Esophagus muscularis mucosa (tissue), 4 donors: ENCODE data around the gene CTNNA1. TPM values are rescaled to one million over a fixed set of nuclear protein-coding genes. Genes with fewer than 3 reads are reported as not detected.
A peak's percentile ranks its signal among the peaks of the same experiment; 100 is the strongest.
"Not testable (repeated sequence)": the region's sequence is repeated elsewhere in the genome, so short reads cannot be mapped to it uniquely, and the experiment has no call there.

Experiments
- DNase-seq: peaks from one replicate; pipeline ENCODE4 v3.0.0-alpha.2; 2017; ENCODE audit errors: extremely low spot score
- H3K27ac ChIP-seq, 4 donors: fragments of 200-600 bp; sonication (generic); replicated peaks in 1 of 4; 1 replicate in 3 of 4; 2 replicates in 1 of 4; pipeline ENCODE4 v1.5.1; 2016 to 2019; ENCODE audit warnings: mild to moderate bottlenecking in 1 of 4
- H3K27me3 ChIP-seq, 4 donors: fragments of 200-600 bp; sonication (generic); one replicate each; pipeline versions ENCODE4 v1.5.1 to v1.6.0; 2016 to 2019
- H3K36me3 ChIP-seq, 4 donors: fragments of 200-600 bp; sonication (generic); one replicate each; pipeline ENCODE4 v1.5.1; 2016 to 2019
- H3K4me1 ChIP-seq, 4 donors: fragments of 200-600 bp; sonication (generic); one replicate each; pipeline ENCODE4 v1.5.1; 2016 to 2019
- H3K4me3 ChIP-seq, 4 donors: fragments of 200-600 bp; sonication (generic); 1 replicate in 2 of 4; 2 replicates in 2 of 4; pipeline ENCODE4 v1.5.1; 2016 to 2019; ENCODE audit warnings: mild to moderate bottlenecking in 4 of 4, moderate library complexity in 1 of 4
- H3K9me3 ChIP-seq, 4 donors: fragments of 200-600 bp; sonication (generic); 1 replicate in 3 of 4; 2 replicates in 1 of 4; pipeline ENCODE4 v1.5.1; 2016 to 2019
- CTCF ChIP-seq, 3 experiments: fragments of 200-600 bp in 2 of 3; fragments of 450-650 bp in 1 of 3; sonication (generic) in 2 of 3; IDR thresholded peaks; one replicate each; pipeline ENCODE4 v1.5.1; 2017 to 2019; ENCODE audit warnings: antibody characterized with exemption in 3 of 3, mild to moderate bottlenecking in 2 of 3, moderate library complexity in 1 of 3
- EP300 ChIP-seq: sonication (generic); formaldehyde crosslinking; IDR thresholded peaks from one replicate; pipeline ENCODE4 v1.6.1; 2017; ENCODE audit warnings: antibody characterized with exemption
- POLR2A ChIP-seq: fragments of 450-650 bp; IDR thresholded peaks from one replicate; pipeline ENCODE4 v1.6.1; 2017; ENCODE audit warnings: antibody characterized with exemption, moderate library complexity, mild to moderate bottlenecking, low read depth
- POLR2AphosphoS5 ChIP-seq, 2 donors: sonication (generic); formaldehyde crosslinking; IDR thresholded peaks; one replicate each; pipeline ENCODE4 v1.6.1; 2017; ENCODE audit warnings: antibody characterized with exemption in 2 of 2
- WGBS: methylation state at CpG from one replicate; pipeline ENCODE4 v1.1.5; 2018; 5-methylcytosine and 5-hydroxymethylcytosine counted together
- intact Hi-C: fragments of 100-400 bp; cut with DNase I; formaldehyde crosslinking; loops from one replicate; pipeline ENCODE4 v1.15.1; 2023
- total RNA-seq, 4 donors: library from RNA; depleted of rRNA; stranded (reverse); fragments of >200 nt; gene quantifications; one replicate each; pipeline versions ENCODE4 v1.1.0 to v1.2.1, GENCODE V29; 2016

The CTNNA1 gene
- total RNA-seq, 4 donors from 2014 or later, result 335 to 423 (median 369) TPM

DNA sequence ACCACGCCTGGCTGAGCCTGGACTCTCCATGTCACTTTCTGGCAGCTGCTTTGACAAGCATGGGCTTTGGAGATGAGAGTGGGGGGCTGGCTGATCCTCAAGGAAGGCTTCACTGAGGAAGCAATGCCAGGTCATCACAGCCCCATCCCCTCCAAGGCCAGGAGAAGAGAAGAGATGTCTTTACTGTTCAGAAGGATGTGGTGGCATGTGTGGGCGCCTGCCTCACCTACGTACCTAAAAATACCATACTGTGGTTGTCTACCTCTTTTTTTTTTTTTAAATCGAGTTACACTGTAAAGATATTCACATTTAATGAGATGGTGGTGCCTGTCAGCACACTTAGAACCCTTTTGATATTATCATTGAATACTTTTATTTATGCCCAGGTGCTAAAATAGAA lies 26.4 kb upstream of the CTNNA1 start:
- Histone ChIP-seq H3K4me1 (peaks cover 16 to 24% (median 21%) of the 10 kb centered on the region in 4 donors), H3K27ac (peak overlapping the region in 1 of 4 donors; percentile 83), H3K36me3 (no peaks in the 10 kb centered on the region), H3K27me3 (no peaks in the 10 kb centered on the region), H3K9me3 (no peaks in the 10 kb centered on the region), H3K4me3 (no peak overlapping the region)
- intact Hi-C loops, result no loop called here
- WGBS, result 82% methylated on average over 4 of the region's 4 CpGs
- TF ChIP-seq POLR2A, result no peak
- TF ChIP-seq CTCF (IDR thresholded peaks at IDR 0.05), result no peak
- no peak for TF ChIP-seq EP300
- no peak for TF ChIP-seq POLR2AphosphoS5 (IDR thresholded peaks at IDR 0.05)
- no peak for DNase-seq

DNA sequence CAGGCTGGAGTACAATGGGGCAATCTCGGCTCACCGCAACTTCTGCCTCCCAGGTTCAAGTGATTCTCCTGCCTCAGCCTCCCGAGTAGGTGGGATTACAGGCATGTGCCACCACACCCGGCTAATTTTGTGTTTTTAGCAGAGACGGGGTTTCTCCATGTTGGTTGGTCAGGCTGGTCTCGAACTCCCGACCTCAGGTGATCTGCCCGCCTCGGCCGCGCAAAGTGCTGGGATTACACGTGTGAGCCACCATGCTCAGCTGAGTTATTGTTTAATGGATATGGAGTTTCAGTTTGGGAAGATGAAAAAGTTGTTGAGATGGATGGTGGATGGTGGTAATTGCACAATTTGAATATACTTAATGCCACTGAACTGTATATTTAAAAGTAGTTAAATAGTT lies 22.7 kb upstream of the CTNNA1 start:
- H3K27me3 ChIP-seq, H3K4me1 ChIP-seq, intact Hi-C loops, H3K36me3 ChIP-seq, H3K9me3 ChIP-seq, H3K4me3 ChIP-seq, H3K27ac ChIP-seq, DNase-seq: not testable (repeated sequence)
- WGBS, result 99% methylated on average over 12 of the region's 12 CpGs

GRCh38 chr5:138732466-138732865 lies 20.8 kb upstream of the CTNNA1 start:
- Histone ChIP-seq H3K4me1 (peaks cover 0 to 1% (median under 1%) of the 10 kb centered on the region in 4 donors), H3K36me3 (no peaks in the 10 kb centered on the region), H3K27me3 (no peaks in the 10 kb centered on the region), H3K27ac (no peak overlapping the region), H3K9me3 (no peaks in the 10 kb centered on the region), H3K4me3 (no peak overlapping the region)
- intact Hi-C loops, result no loop called here
- TF ChIP-seq EP300 (no peak), POLR2AphosphoS5 (IDR thresholded peaks at IDR 0.05) (no peak), CTCF (IDR thresholded peaks at IDR 0.05) (no peak), POLR2A (no peak)
- 81% methylated on average over 2 of the region's 2 CpGs for WGBS
- no peak for DNase-seq

- H3K4me1 ChIP-seq, result peaks cover 0 to 6% (median 4%) of the 10 kb centered on the region in 4 donors
- 93% methylated on average over 4 of the region's 4 CpGs for WGBS
- intact Hi-C loops, result no loop called here
- TF ChIP-seq CTCF (IDR thresholded peaks at IDR 0.05) (no peak), EP300 (no peak), POLR2A (no peak), POLR2AphosphoS5 (IDR thresholded peaks at IDR 0.05) (no peak)
- no peaks in the 10 kb centered on the region for H3K9me3 ChIP-seq
- no peak overlapping the region for H3K27ac ChIP-seq
- no peak overlapping the region for H3K4me3 ChIP-seq
- H3K27me3 ChIP-seq, result no peaks in the 10 kb centered on the region
- H3K36me3 ChIP-seq, result no peaks in the 10 kb centered on the region
- no peak for DNase-seq
Observed at GRCh38 chr5:138732933-138733332, 20.3 kb upstream of the CTNNA1 start.

GRCh38 chr5:138733509-138733908 lies 19.7 kb upstream of the CTNNA1 start:
- Histone ChIP-seq H3K4me3 (no peak overlapping the region), H3K36me3 (no peaks in the 10 kb centered on the region), H3K27ac (no peak overlapping the region), H3K9me3 (no peaks in the 10 kb centered on the region), H3K27me3 (no peaks in the 10 kb centered on the region), H3K4me1 (peaks cover 0 to 10% (median 6%) of the 10 kb centered on the region in 4 donors)
- intact Hi-C loops, result no loop called here
- TF ChIP-seq POLR2A (no peak), POLR2AphosphoS5 (IDR thresholded peaks at IDR 0.05) (no peak), CTCF (IDR thresholded peaks at IDR 0.05) (no peak), EP300 (no peak)
- WGBS, result 81% methylated on average over 2 of the region's 2 CpGs
- no peak for DNase-seq
